ENCODE measurements around the gene MAST3. TPM values are rescaled to one million over a fixed set of nuclear protein-coding genes. Genes with fewer than 3 reads are reported as not detected.

The MAST3 gene
- total and polyA plus RNA-seq, 2 of the 13 experiments (the other 11 are each of a cell fraction or from before 2014, with no cell fraction given) = 4.1 to 4.6 TPM

GRCh38 chr19:18135712-18136584 is 38.4 kb downstream of the MAST3 start (continued):
- TF ChIP-seq MED8 (CRISPR knock-in tag; IDR thresholded peaks at IDR 0.05; ENCODE audit: insufficient replicate concordance) (no peak), NFE2L2 (IDR thresholded peaks at IDR 0.05; ENCODE audit: low read length) (no peak), ZNF501 (CRISPR knock-in tag; IDR thresholded peaks at IDR 0.05) (peak; percentile 79), ZNF143 (CRISPR knock-in tag; IDR thresholded peaks at IDR 0.05) (no peak), PATZ1 (CRISPR knock-in tag; IDR thresholded peaks at IDR 0.05) (0 out of 2 replicates have a peak, but pooled peaks have one; percentile 26), MLLT10 (CRISPR knock-in tag; IDR thresholded peaks at IDR 0.05) (no peak), NR2F2 (IDR thresholded peaks at IDR 0.05; ENCODE audit: borderline replicate concordance, low read depth) (no peak), TP53 (CRISPR knock-in tag; conservative IDR thresholded peaks at IDR 0.05) (0 out of 2 replicates have a peak, but pooled peaks have one; percentile 43), GZF1 (CRISPR knock-in tag; IDR thresholded peaks at IDR 0.05) (no peak), MBD4 (IDR thresholded peaks at IDR 0.05; ENCODE audit: borderline replicate concordance, low read length) (no peak), POLR2AphosphoS5 (IDR thresholded peaks at IDR 0.05; ENCODE audit: low read depth, low read length) (peak; percentile 72), ZSCAN20 (CRISPR knock-in tag; IDR thresholded peaks at IDR 0.05; ENCODE audit: borderline replicate concordance) (0 out of 2 replicates have a peak, but pooled peaks have one; percentile 37), ZFP82 (CRISPR knock-in tag; IDR thresholded peaks at IDR 0.05; ENCODE audit: borderline replicate concordance) (no peak), JUNB (CRISPR knock-in tag; IDR thresholded peaks at IDR 0.05; ENCODE audit: borderline replicate concordance) (no peak), MED13 (CRISPR knock-in tag; IDR thresholded peaks at IDR 0.05) (peak; percentile 65; the same call in 1 of the 2 replicates), ZMYM2 (CRISPR knock-in tag; IDR thresholded peaks at IDR 0.05) (no peak), MEF2D (CRISPR knock-in tag; IDR thresholded peaks at IDR 0.05) (no peak; the same call in 1 of the 2 replicates), NFKBIZ (CRISPR knock-in tag; IDR thresholded peaks at IDR 0.05) (no peak), THAP9 (CRISPR knock-in tag; IDR thresholded peaks at IDR 0.05; ENCODE audit: borderline replicate concordance) (no peak; the same call in 1 of the 2 replicates), ZNF512B (CRISPR knock-in tag; IDR thresholded peaks at IDR 0.05; ENCODE audit: borderline replicate concordance) (no peak)

Measured in HepG2 (cell line).